Uterus (tissue), 4 donors: ENCODE data around the gene EPGN. TPM values are rescaled to one million over a fixed set of nuclear protein-coding genes. Genes with fewer than 3 reads are reported as not detected.

Source experiments
- DNase-seq, 2 donors: peaks; one replicate each; pipeline ENCODE4 v3.0.0-alpha.2; 2019 to 2020
- H3K27ac ChIP-seq, 2 donors: fragments of 200-600 bp; sonication (generic); 1 replicate in 1 of 2; 2 replicates in 1 of 2; pipeline ENCODE4 v1.5.1; 2016 to 2018
- H3K27me3 ChIP-seq, 2 donors: fragments of 200-600 bp; sonication (generic); one replicate each; pipeline ENCODE4 v1.5.1; 2018 to 2019; ENCODE audit warnings: control low read depth in 1 of 2
- H3K36me3 ChIP-seq, 2 donors: fragments of 200-600 bp; sonication (generic); one replicate each; pipeline ENCODE4 v1.5.1; 2019; ENCODE audit warnings: control low read depth in 1 of 2
- H3K4me1 ChIP-seq, 2 donors: fragments of 200-600 bp; sonication (generic); one replicate each; pipeline ENCODE4 v1.5.1; 2018 to 2019; ENCODE audit warnings: control low read depth in 1 of 2
- H3K4me3 ChIP-seq, 2 donors: fragments of 200-600 bp; sonication (generic); 1 replicate in 1 of 2; 2 replicates in 1 of 2; pipeline ENCODE4 v1.5.1; 2018 to 2019; ENCODE audit warnings: mild to moderate bottlenecking in 1 of 2
- H3K9me3 ChIP-seq, 2 donors: fragments of 200-600 bp; sonication (generic); one replicate each; pipeline ENCODE4 v1.5.1; 2019; ENCODE audit warnings: control low read depth in 1 of 2
- POLR2A ChIP-seq, 2 donors: fragments of 450-650 bp; IDR thresholded peaks; one replicate each; pipeline ENCODE4 v1.6.1; 2016; ENCODE audit warnings: antibody characterized with exemption in 2 of 2, mild to moderate bottlenecking in 1 of 2, moderate library complexity in 1 of 2
- intact Hi-C: fragments of 100-400 bp; cut with DNase I; formaldehyde crosslinking; loops from one replicate; pipeline ENCODE4 v1.15.1; 2023; ENCODE audit warnings: low total_unique reads
- total RNA-seq, 4 donors: library from RNA; depleted of rRNA in 3 of 4; stranded (reverse); fragments of >200 nt in 3 of 4; gene quantifications; one replicate each; pipeline versions ENCODE4 v1.1.0 to v1.2.4, GENCODE V29; 2014 to 2023
- TF ChIP-seq, protein P1 (sequence below), 4 experiments: fragments of 200-600 bp in 2 of 4; fragments of 450-650 bp in 2 of 4; sonication (generic) in 2 of 4; IDR thresholded peaks; one replicate each; pipeline ENCODE4 v1.5.1; 2016 to 2019; ENCODE audit warnings: antibody characterized with exemption in 4 of 4, mild to moderate bottlenecking in 2 of 4, moderate library complexity in 1 of 4
- donor health status: DM: yes; HTN: yes; CAD: no.

The EPGN gene
- total RNA-seq, 4 donors from 2014 or later = 0.26 to 0.61 TPM; not detected in 2

DNA sequence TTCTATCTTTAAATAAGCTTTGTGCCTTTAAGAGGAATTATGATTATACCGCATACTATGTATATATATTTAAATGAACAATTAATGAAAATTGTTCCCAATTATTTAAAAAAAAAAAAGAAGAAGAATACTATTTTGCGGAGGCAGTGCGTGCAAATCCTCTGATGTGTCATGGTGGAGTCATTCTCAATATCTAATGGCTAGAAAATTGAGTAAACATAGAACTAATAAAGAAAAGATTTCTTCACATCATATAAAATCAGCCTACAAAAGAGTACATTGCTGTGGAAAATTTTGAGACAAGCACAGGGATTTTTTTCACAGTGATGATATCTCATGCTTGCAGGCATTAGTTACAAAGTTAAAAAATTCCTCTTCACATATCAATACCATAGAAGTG, 54.1 kb downstream of the EPGN start:
- TF ChIP-seq, protein P1, sequence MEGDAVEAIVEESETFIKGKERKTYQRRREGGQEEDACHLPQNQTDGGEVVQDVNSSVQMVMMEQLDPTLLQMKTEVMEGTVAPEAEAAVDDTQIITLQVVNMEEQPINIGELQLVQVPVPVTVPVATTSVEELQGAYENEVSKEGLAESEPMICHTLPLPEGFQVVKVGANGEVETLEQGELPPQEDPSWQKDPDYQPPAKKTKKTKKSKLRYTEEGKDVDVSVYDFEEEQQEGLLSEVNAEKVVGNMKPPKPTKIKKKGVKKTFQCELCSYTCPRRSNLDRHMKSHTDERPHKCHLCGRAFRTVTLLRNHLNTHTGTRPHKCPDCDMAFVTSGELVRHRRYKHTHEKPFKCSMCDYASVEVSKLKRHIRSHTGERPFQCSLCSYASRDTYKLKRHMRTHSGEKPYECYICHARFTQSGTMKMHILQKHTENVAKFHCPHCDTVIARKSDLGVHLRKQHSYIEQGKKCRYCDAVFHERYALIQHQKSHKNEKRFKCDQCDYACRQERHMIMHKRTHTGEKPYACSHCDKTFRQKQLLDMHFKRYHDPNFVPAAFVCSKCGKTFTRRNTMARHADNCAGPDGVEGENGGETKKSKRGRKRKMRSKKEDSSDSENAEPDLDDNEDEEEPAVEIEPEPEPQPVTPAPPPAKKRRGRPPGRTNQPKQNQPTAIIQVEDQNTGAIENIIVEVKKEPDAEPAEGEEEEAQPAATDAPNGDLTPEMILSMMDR (IDR thresholded peaks at IDR 0.05) = no peak
- no peak for TF ChIP-seq POLR2A (IDR thresholded peaks at IDR 0.05)
- Histone ChIP-seq H3K9me3 (no peaks in the 10 kb centered on the region), H3K27me3 (peaks cover 0 to 13% of the 10 kb centered on the region in 2 donors), H3K27ac (no peak overlapping the region), H3K4me3 (no peak overlapping the region), H3K4me1 (no peaks in the 10 kb centered on the region), H3K36me3 (no peaks in the 10 kb centered on the region)
- no peak for DNase-seq
- intact Hi-C loops = no loop called here

DNA sequence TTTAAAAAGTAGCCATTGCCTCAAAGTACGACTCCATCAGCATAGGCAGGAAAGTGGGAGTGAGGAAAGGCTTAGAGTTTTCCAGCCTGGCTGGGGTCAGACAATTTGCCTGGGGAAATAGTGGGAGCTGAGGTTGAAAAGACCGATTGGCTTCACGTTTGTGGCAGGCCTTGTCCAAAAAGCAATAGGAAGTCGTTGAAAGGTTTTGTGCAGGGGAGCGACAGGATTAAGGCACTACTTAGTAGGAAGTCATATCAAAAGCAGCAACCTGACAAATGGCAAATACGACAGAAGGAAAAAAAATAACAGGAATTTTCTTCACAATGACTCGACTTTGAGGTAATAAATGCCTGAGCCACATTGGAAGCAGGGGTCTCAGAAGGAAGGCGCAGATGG, 56.0 kb downstream of the EPGN start:
- intact Hi-C loops = no loop called here
- Histone ChIP-seq H3K36me3 (no peaks in the 10 kb centered on the region), H3K27me3 (peaks cover 0 to 13% of the 10 kb centered on the region in 2 donors), H3K4me1 (no peaks in the 10 kb centered on the region), H3K9me3 (no peaks in the 10 kb centered on the region), H3K27ac (no peak overlapping the region), H3K4me3 (no peak overlapping the region)
- no peak for DNase-seq
- TF ChIP-seq, protein P1 (IDR thresholded peaks at IDR 0.05) = no peak
- no peak for TF ChIP-seq POLR2A (IDR thresholded peaks at IDR 0.05)

DNA sequence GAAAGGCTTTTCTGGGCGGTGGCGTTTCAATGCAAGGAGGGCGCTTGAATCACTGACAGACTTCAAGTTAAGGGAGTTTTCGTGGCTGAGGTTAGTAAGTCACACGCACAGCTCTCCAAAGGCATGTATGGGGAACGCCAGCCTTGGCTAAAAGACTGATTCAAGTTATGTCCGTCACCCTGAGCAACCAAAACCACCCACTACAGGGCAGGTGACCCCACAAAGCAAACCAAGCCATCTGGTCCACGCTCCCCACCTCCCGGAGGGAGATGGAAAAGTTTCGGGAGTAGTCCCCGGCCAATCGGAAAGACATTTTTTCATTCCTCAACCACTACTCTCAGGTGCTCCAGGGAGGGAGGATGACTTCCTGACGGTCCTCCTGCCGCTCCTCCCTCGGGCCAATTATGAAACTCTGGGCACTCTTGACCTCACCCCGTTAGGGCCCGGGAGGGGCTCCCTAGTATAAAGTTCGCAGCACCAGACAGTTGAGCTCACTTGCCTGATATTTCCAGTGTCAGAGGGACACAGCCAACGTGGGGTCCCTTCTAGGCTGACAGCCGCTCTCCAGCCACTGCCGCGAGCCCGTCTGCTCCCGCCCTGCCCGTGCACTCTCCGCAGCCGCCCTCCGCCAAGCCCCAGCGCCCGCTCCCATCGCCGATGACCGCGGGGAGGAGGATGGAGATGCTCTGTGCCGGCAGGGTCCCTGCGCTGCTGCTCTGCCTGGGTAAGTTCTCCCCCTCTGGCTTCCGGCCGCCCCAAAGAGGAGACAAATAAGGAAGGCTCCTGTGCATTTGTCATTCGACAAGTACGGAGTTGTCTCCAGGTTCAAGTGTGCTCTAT, 56.6 kb downstream of the EPGN start, which contains the start of gene EREG:
TSS of gene EREG (plus strand) at position 494 of the 840 bp plus-strand sequence. CDS start at position 658, 164 bp downstream.
- no peak within 1 kb of the TSS for H3K4me3 ChIP-seq
- no peaks in the 10 kb centered on the region for H3K9me3 ChIP-seq
- no peak within 1 kb of the TSS for H3K27ac ChIP-seq
- no peaks in the 10 kb centered on the region for H3K4me1 ChIP-seq
- DNase-seq = peak in 1 of 2 donors; percentile 13
- no peaks in the 10 kb centered on the region for H3K36me3 ChIP-seq
- intact Hi-C loops = no loop called here
- peaks cover 0 to 13% of the 10 kb centered on the region in 2 donors for H3K27me3 ChIP-seq
- TF ChIP-seq POLR2A (IDR thresholded peaks at IDR 0.05) = no peak
- TF ChIP-seq, protein P1 (IDR thresholded peaks at IDR 0.05) = no peak

DNA sequence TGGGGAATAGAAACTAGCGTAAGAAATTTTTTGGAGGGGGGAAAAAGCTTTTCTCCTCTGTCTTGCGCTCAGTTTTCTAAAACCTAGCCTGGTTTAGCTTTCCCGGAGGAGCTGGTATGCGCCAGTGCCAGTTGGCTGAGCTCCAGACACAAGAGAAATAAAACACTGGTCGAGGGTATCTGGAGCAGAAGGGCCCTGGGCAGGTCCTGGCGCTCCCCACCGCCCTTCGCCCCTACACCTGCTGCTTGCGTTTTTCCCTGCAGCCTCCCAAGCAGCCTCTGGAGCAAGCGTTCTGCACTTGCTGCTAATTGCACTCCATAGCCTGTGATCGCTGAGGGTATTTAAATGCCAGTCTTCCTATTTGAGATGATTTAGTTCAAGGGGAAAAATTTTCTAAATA, 57.5 kb downstream of the EPGN start:
- H3K27ac ChIP-seq = no peak overlapping the region
- H3K4me1 ChIP-seq = no peaks in the 10 kb centered on the region
- no peaks in the 10 kb centered on the region for H3K36me3 ChIP-seq
- TF ChIP-seq, protein P1 (IDR thresholded peaks at IDR 0.05) = no peak
- no peaks in the 10 kb centered on the region for H3K9me3 ChIP-seq
- H3K4me3 ChIP-seq = no peak overlapping the region
- peaks cover 0 to 13% of the 10 kb centered on the region in 2 donors for H3K27me3 ChIP-seq
- intact Hi-C loops = no loop called here
- DNase-seq = no peak

Other genes starting within 250 kb of the EPGN start
- 10 to 100 TPM in 2 of 4 donors, 1 to 10 TPM in 1, not detected in 1; 1.4 to 43.8 (median 12.3) TPM for gene CXCL2, start 209.3 kb upstream of the EPGN start, total RNA-seq
- 10 to 100 TPM in 2 of 4 donors, 1 to 10 TPM in 2; 2.4 to 32.5 (median 12.9) TPM for gene MTHFD2L, start 150.4 kb upstream of the EPGN start, total RNA-seq
- under 1 TPM in 1 of 4 donors, not detected in 3; 0.07 TPM for gene EREG, start 56.7 kb downstream of the EPGN start, total RNA-seq
- gene AREG, start 136.7 kb downstream of the EPGN start, total RNA-seq = under 1 TPM in 2 of 4 donors, not detected in 2; 0.26 to 0.28 TPM